A673 (cell line): ENCODE results near the gene INAFM1. TPM values are rescaled to one million over a fixed set of nuclear protein-coding genes. Genes with fewer than 3 reads are reported as not detected.

Experiments used
- BruUV-seq: library from RNA; stranded (reverse); fragments of 400-500 nt; replicated peaks from 2 replicates; lab custom pipeline; 2021; lab: Mats Ljungman, UMichigan
- CTCF ChIA-PET: fragments of 300-600 bp; sonication (Branson Sonifier 250); formaldehyde crosslinking; loops from one replicate; lab custom pipeline; 2022; ENCODE audit warnings: antibody characterized with exemption; lab: Charles Lee
- POLR2A ChIA-PET: fragments of 300-600 bp; sonication (Branson Sonifier 250); formaldehyde crosslinking; loops from one replicate; lab custom pipeline; 2022; ENCODE audit warnings: antibody characterized with exemption; ENCODE audit not compliant: low non-redundant PET; lab: Charles Lee
- DNase-seq: peaks from one replicate; pipeline ENCODE4 v3.0.0-alpha.2; 2015; ENCODE audit warnings: low spot score
- H3K27ac ChIP-seq: fragments of 200-600 bp; sonication (generic); 2 replicates; pipeline ENCODE4 v1.5.1; 2016; ENCODE audit warnings: mixed run types, low read depth, mild to moderate bottlenecking, mixed read lengths, antibody characterized with exemption, low read length; ENCODE audit not compliant: poor library complexity, severe bottlenecking
- H3K27me3 ChIP-seq: fragments of 200-600 bp; sonication (generic); replicated peaks from 2 replicates; pipeline ENCODE4 v1.6.1; 2017; ENCODE audit warnings: mixed run types, low read depth, mild to moderate bottlenecking, mixed read lengths, antibody characterized with exemption, low read length; ENCODE audit not compliant: insufficient read depth, poor library complexity
- H3K36me3 ChIP-seq: fragments of 200-600 bp; sonication (generic); 2 replicates; pipeline ENCODE4 v1.6.1; 2016; ENCODE audit warnings: mixed run types, mild to moderate bottlenecking, mixed read lengths, antibody characterized with exemption, low read length; ENCODE audit not compliant: insufficient read depth, poor library complexity, severe bottlenecking
- H3K4me1 ChIP-seq: fragments of 200-600 bp; sonication (generic); 2 replicates; pipeline ENCODE4 v1.6.1; 2017; ENCODE audit warnings: mixed run types, mild to moderate bottlenecking, mixed read lengths, antibody characterized with exemption, low read length; ENCODE audit not compliant: insufficient read depth, poor library complexity, severe bottlenecking
- H3K4me3 ChIP-seq: fragments of 200-600 bp; sonication (generic); 2 replicates; pipeline ENCODE4 v1.5.1; 2016; ENCODE audit warnings: low read depth, mixed run types, mild to moderate bottlenecking, mixed read lengths, low read length; ENCODE audit not compliant: poor library complexity, severe bottlenecking
- H3K9me3 ChIP-seq: fragments of 200-600 bp; sonication (generic); 2 replicates; pipeline ENCODE4 v1.6.1; 2016; ENCODE audit warnings: mixed run types, low read depth, mild to moderate bottlenecking, mixed read lengths, antibody characterized with exemption, low read length; ENCODE audit not compliant: poor library complexity, severe bottlenecking
- CTCF ChIP-seq: fragments of 300-800, 200-600 bp; sonication (generic); conservative IDR thresholded peaks from 2 replicates; pipeline ENCODE4 v1.5.1; 2017; ENCODE audit warnings: low read depth, mild to moderate bottlenecking, antibody characterized with exemption, low read length, moderate library complexity, mixed read lengths
- EZH2 ChIP-seq: fragments of 200-600 bp; sonication (generic); IDR thresholded peaks from 2 replicates; pipeline ENCODE4 v1.6.1; 2017; ENCODE audit warnings: borderline replicate concordance, low read depth, mild to moderate bottlenecking, mixed read lengths, antibody characterized with exemption, low read length; ENCODE audit not compliant: poor library complexity, severe bottlenecking
- intact Hi-C: fragments of 100-400 bp; cut with micrococcal nuclease; formaldehyde crosslinking; loops from one replicate; pipeline ENCODE4 v1.10.0; 2022; ENCODE audit not compliant: unreplicated experiment
- total RNA-seq: library from RNA; stranded (reverse); gene quantifications from 2 replicates; pipeline ENCODE4 v1.2.3, GENCODE V29; 2021

Gene INAFM1
- total RNA-seq, 1 experiment from 2014 or later = 13.8 TPM

DNA sequence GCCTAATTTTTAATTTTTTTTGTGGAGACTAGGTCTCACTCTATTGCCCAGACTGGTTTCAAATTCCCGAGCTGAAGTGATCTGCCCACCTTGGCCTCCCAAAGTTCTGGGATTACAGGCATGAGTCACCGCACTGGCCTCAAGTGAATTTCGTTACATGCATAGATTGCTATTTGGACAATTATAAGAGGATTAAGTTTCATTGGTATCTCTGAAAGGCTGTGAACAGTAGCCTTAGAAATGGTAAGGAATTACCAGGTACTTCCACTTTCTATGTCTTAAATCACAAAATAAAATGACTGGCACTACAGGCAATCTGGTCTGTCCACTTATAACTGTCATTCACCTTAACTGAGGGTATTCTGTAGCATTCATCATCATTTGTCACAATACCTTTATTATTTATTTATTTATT lies 21.2 kb upstream of the INAFM1 start:
- POLR2A ChIA-PET = no interaction called here
- no peak for TF ChIP-seq CTCF
- no peak for TF ChIP-seq EZH2
- H3K27ac ChIP-seq = peak overlapping the region; percentile 59
- no peak overlapping the region for H3K4me3 ChIP-seq
- no peaks in the 10 kb centered on the region for H3K9me3 ChIP-seq
- no peaks in the 10 kb centered on the region for H3K27me3 ChIP-seq
- intact Hi-C loops = no loop called here
- peaks cover 7% of the 10 kb centered on the region for H3K4me1 ChIP-seq
- CTCF ChIA-PET = interaction anchor here (1.2 kb wide), 1 partner anchor 9 kb away, joined by 4 read pairs; no protein-coding TSS in a partner anchor
- BruUV-seq = no TSS peak
- H3K36me3 ChIP-seq = peaks cover 1% of the 10 kb centered on the region
- peak; percentile 76 for DNase-seq

- Histone ChIP-seq H3K27ac (peak overlapping the region; percentile 59), H3K27me3 (no peaks in the 10 kb centered on the region), H3K9me3 (no peaks in the 10 kb centered on the region), H3K4me1 (peaks cover 7% of the 10 kb centered on the region), H3K4me3 (no peak overlapping the region), H3K36me3 (peaks cover 6% of the 10 kb centered on the region)
- CTCF ChIA-PET = interaction anchor here (1.2 kb wide), 1 partner anchor 10 kb away, joined by 4 read pairs; no protein-coding TSS in a partner anchor
- DNase-seq = no peak
- BruUV-seq = no TSS peak
- POLR2A ChIA-PET = no interaction called here
- no peak for TF ChIP-seq CTCF
- TF ChIP-seq EZH2 = no peak
- intact Hi-C loops = no loop called here
Measured at GRCh38 chr19:47253970-47254369, 20.7 kb upstream of the INAFM1 start.

- TF ChIP-seq CTCF = no peak
- no peak for TF ChIP-seq EZH2
- no peaks in the 10 kb centered on the region for H3K9me3 ChIP-seq
- H3K4me1 ChIP-seq = peaks cover 7% of the 10 kb centered on the region
- peak within 1 kb of the TSS; percentile 88 for H3K27ac ChIP-seq
- intact Hi-C loops = no loop called here
- H3K4me3 ChIP-seq = peak within 1 kb of the TSS; percentile 52
- peaks cover 23% of the 10 kb centered on the region for H3K36me3 ChIP-seq
- ChIA-PET POLR2A (interaction anchor here (0.6 to 1.1 kb wide), 4 partner anchors 12 to 157 kb away, joined by 3 to 9 read pairs (median 6); partner anchors contain the start of gene ZC3H4), CTCF (interaction anchor here (0.7 to 1.8 kb wide), 4 partner anchors 9 to 170 kb away, joined by 3 to 18 read pairs (median 4); no protein-coding TSS in a partner anchor)
- no peaks in the 10 kb centered on the region for H3K27me3 ChIP-seq
- BruUV-seq = TSS peak; percentile 93
- peak; percentile 98 for DNase-seq
Measured at GRCh38 chr19:47255879-47256692, 18.6 kb upstream of the INAFM1 start, which contains the start of gene CCDC9. TSS of gene CCDC9 (plus strand) at chr19:47256525. CDS start at chr19:47258401, 1,876 bp downstream.
